ENCODE measurements around the gene ANKRD42.

The ANKRD42 gene

GRCh38 chr11:83275888-83276641 is 82.6 kb downstream of the ANKRD42 start:
- no peak overlapping the region for H3K4me2 ChIP-seq (ENCODE audit: low read depth, low read length, poor library complexity, severe bottlenecking)
- TF ChIP-seq CTCF (conservative IDR thresholded peaks at IDR 0.05; ENCODE audit: low read length): no peak
- TF ChIP-seq EZH2phosphoT487 (IDR thresholded peaks at IDR 0.05; ENCODE audit: borderline replicate concordance): no peak
- no peaks in the 10 kb centered on the region for H3K79me2 ChIP-seq (ENCODE audit: insufficient read depth, low read length)
- H3K9me3 ChIP-seq (ENCODE audit: insufficient read depth, low read depth, low read length): no peaks in the 10 kb centered on the region
- H3K4me1 ChIP-seq (ENCODE audit: insufficient read depth, low read length, poor library complexity, severe bottlenecking): no peaks in the 10 kb centered on the region
- no peak overlapping the region for H3K4me3 ChIP-seq (ENCODE audit: low read length, poor library complexity, severe bottlenecking)
- no peaks in the 10 kb centered on the region for H3K9me2 ChIP-seq (replicated peaks; ENCODE audit: low read depth, low read length)
- H3F3A ChIP-seq (ENCODE audit: low read depth): no peaks in the 10 kb centered on the region
- no peaks in the 10 kb centered on the region for H3K27me3 ChIP-seq (ENCODE audit: insufficient read depth, low read length, poor library complexity, severe bottlenecking)
- no peak overlapping the region for H2AFZ ChIP-seq (ENCODE audit: low read length)
- 0 out of 2 replicates have a peak, but pooled peaks cover 4% of the 10 kb centered on the region for H3K36me3 ChIP-seq (ENCODE audit: insufficient read depth, low read length)
- H4K20me1 ChIP-seq (ENCODE audit: insufficient read depth, low read length, poor library complexity, severe bottlenecking): no peaks in the 10 kb centered on the region
- no peak overlapping the region for H3K9ac ChIP-seq (ENCODE audit: low read depth, low read length, poor library complexity, severe bottlenecking)

- Histone ChIP-seq H3K36me3 (ENCODE audit: insufficient read depth, low read length) (no peaks in the 10 kb centered on the region), H2AFZ (ENCODE audit: low read length) (no peak overlapping the region)
- TF ChIP-seq CTCF (conservative IDR thresholded peaks at IDR 0.05; ENCODE audit: low read length): no peak
- TF ChIP-seq EZH2phosphoT487 (IDR thresholded peaks at IDR 0.05; ENCODE audit: borderline replicate concordance): no peak
Observed at GRCh38 chr11:83278351-83278750, 84.8 kb downstream of the ANKRD42 start.

GRCh38 chr11:83280256-83280655 is 86.7 kb downstream of the ANKRD42 start:
- H3K4me3 ChIP-seq (ENCODE audit: low read length, poor library complexity, severe bottlenecking): no peak overlapping the region
- no peaks in the 10 kb centered on the region for H4K20me1 ChIP-seq (ENCODE audit: insufficient read depth, low read length, poor library complexity, severe bottlenecking)
- H3K9me3 ChIP-seq (ENCODE audit: insufficient read depth, low read depth, low read length): no peaks in the 10 kb centered on the region
- no peak overlapping the region for H2AFZ ChIP-seq (ENCODE audit: low read length)
- H3K79me2 ChIP-seq (ENCODE audit: insufficient read depth, low read length): peaks cover 18% of the 10 kb centered on the region
- no peak overlapping the region for H3K9ac ChIP-seq (ENCODE audit: low read depth, low read length, poor library complexity, severe bottlenecking)
- no peak for TF ChIP-seq CTCF (conservative IDR thresholded peaks at IDR 0.05; ENCODE audit: low read length)
- no peak for TF ChIP-seq EZH2phosphoT487 (IDR thresholded peaks at IDR 0.05; ENCODE audit: borderline replicate concordance)
- peaks cover 21% of the 10 kb centered on the region for H3K4me1 ChIP-seq (ENCODE audit: insufficient read depth, low read length, poor library complexity, severe bottlenecking)
- no peaks in the 10 kb centered on the region for H3K27me3 ChIP-seq (ENCODE audit: insufficient read depth, low read length, poor library complexity, severe bottlenecking)
- no peaks in the 10 kb centered on the region for H3K9me2 ChIP-seq (replicated peaks; ENCODE audit: low read depth, low read length)
- H3K4me2 ChIP-seq (ENCODE audit: low read depth, low read length, poor library complexity, severe bottlenecking): no peak overlapping the region
- no peaks in the 10 kb centered on the region for H3K36me3 ChIP-seq (ENCODE audit: insufficient read depth, low read length)
- H3F3A ChIP-seq (ENCODE audit: low read depth): no peaks in the 10 kb centered on the region

More at GRCh38 chr11:83278351-83278750, 84.8 kb downstream of the ANKRD42 start:
- peaks cover 8% of the 10 kb centered on the region for H3K4me1 ChIP-seq (ENCODE audit: insufficient read depth, low read length, poor library complexity, severe bottlenecking)
- no peaks in the 10 kb centered on the region for H3K9me2 ChIP-seq (replicated peaks; ENCODE audit: low read depth, low read length)
- no peaks in the 10 kb centered on the region for H3K9me3 ChIP-seq (ENCODE audit: insufficient read depth, low read depth, low read length)
- no peaks in the 10 kb centered on the region for H4K20me1 ChIP-seq (ENCODE audit: insufficient read depth, low read length, poor library complexity, severe bottlenecking)
- no peaks in the 10 kb centered on the region for H3K27me3 ChIP-seq (ENCODE audit: insufficient read depth, low read length, poor library complexity, severe bottlenecking)
- no peak overlapping the region for H3K9ac ChIP-seq (ENCODE audit: low read depth, low read length, poor library complexity, severe bottlenecking)
- H3K4me3 ChIP-seq (ENCODE audit: low read length, poor library complexity, severe bottlenecking): no peak overlapping the region
- no peak overlapping the region for H3K4me2 ChIP-seq (ENCODE audit: low read depth, low read length, poor library complexity, severe bottlenecking)
- no peaks in the 10 kb centered on the region; the same call in 1 of the 2 replicates for H3K79me2 ChIP-seq (ENCODE audit: insufficient read depth, low read length)
- H3F3A ChIP-seq (ENCODE audit: low read depth): no peaks in the 10 kb centered on the region
